Middle frontal gyrus (tissue), 1 donor: ENCODE results near the gene STX8.
"Not testable (repeated sequence)": the region's sequence is repeated elsewhere in the genome, so short reads cannot be mapped to it uniquely, and the experiment has no call there.

Experiments used
- DNase-seq: peaks from one replicate; pipeline ENCODE4 v3.0.0-alpha.2; 2015; ENCODE audit warnings: low spot score; ENCODE audit errors: extremely low spot score

The STX8 gene

DNA sequence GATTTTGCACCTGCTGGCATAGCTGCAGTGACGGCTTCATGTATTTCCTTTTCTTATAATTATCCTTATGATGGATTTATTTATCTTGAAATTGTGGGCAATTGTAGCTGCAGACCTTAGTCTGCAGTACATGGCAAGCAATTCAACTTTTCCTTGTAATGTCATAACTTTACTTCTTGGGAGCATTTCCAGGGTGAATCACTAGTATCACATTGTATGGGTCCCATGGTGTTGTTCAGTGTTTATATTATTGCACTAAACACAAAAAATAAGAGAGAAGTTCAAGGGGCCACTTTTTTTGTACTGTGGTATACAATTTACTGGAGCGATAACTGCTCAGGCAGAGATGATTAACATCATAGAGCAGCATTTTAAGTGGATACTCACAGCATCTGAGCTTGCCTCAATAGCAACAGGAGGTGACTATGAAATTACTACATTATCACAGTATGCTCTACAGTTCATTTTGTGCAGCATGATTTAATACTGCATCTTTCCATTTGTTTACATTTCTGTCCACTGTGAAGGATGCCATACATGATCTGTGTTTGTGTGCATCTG lies 169.5 kb downstream of the STX8 start:
- DNase-seq: no peak

DNA sequence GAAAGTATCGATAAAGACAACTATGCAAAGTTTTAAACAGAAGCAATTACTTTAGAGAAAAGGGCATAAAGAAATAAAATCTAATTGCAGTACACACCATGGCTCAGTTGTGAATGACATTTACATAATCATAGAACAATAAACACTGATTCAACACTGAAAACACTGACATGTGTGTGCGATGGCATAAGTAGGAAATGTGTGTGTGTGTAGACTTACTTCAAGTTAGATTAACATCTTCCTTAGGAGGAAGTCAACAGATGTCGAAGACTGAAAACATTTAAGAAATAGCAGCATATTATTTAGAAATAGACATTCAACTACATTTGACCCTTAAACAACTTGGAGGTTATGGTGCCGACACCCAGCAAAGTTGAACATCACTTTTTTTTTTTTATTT lies 172.4 kb downstream of the STX8 start:
- DNase-seq: no peak

DNA sequence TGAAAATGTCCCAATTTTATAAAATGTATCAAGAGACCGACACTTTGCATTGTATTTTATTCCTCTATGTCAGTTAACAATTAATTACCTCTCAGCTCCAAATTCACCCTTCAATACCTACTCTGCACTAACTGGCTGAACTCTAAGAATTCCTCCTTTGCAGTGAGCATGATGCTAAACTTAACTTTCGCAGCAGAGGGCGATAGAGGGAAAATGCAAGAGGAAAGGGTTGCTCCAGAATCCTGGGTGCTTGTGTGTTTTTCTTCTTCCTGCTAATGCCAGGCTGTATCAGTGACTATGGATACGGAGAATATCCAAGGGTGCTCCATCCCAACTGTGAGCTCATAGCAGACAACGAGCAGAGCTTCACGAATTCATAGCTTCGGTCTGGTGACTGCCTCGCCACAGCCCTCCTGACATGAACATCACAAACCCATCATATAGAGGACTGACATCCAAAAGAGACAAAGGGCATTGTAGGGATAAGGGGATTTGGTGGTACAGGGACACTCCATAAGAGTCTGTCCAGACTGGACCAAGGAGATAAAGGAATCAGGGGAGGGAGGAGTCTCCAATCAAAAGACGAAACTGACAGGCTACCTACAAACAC lies 172.9 kb downstream of the STX8 start:
- no peak for DNase-seq

DNA sequence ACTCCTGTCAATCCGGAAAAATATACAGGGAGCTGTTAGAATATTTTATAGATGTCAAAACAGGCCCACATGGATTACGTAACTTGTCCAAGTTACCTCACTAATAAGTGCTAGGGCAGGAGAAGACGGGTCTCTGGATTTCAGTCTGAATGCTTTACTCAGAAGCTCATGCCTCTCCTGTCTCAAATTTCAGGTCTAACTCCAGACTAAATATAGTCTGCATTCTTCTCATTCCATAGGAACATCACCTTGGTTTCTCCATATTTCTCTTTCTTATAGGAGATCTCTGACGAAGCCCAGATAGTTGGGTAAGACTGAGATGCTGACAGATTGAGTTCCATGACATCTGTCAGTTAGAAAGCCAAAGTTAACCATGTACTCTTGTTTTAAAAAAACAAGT lies 174.2 kb downstream of the STX8 start:
- no peak for DNase-seq

DNA sequence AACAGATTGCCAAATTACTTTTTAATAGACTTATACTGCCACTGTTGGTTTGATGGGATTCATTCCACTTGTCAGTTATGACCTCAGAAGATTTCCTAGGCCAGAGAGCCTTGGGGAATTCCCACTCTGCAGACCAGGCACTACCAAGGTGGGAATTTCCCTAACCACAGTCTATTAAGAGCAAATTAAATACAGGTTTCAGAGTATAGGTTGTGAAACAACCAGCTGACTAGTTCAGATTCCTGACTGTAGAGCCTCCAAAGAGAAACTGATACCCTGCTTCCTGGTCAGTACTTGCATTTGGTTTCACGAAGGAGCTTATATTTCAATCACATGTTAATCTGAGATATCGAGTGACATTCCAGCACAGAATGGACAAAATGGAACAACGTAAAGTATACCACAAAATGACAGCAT lies 186.5 kb downstream of the STX8 start:
- DNase-seq: no peak

DNA sequence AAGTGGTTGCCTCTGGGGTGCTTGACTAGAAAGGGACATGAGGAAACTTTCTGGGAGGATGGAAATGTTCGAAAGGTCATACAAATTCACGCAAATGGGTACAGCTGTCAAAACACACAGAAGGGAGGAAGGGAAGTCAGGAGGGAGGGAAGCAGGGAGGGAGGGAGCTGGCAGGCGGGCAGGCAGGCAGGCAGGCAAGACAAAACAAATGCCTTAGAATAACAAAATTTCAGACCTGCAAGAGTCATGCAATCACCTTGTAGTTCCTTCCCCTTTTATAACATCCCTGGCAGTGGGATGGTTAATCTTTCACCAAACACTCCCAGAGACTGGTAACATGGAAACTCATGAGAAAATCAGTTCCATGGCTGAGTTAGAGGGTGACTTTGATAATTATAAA lies 189.2 kb downstream of the STX8 start:
- no peak for DNase-seq

DNA sequence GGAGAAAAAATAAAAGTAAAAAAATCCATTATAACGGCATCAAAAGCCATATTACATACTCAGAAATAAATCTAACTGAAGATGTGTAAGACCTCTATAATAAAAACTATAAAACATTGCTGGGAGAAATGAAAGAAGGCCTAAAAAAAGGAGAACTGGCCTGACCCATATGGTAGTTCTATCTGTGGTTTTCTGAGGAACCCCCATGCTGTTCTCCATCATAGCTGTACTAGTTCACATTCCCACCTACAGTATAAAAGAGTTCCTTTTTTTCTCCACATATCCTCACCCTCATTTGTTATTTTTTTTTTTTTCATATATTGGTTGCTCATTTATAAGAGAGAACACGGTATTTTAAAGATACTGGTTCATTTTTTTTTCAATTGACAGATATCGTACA lies 191.8 kb downstream of the STX8 start:
- no peak for DNase-seq

DNA sequence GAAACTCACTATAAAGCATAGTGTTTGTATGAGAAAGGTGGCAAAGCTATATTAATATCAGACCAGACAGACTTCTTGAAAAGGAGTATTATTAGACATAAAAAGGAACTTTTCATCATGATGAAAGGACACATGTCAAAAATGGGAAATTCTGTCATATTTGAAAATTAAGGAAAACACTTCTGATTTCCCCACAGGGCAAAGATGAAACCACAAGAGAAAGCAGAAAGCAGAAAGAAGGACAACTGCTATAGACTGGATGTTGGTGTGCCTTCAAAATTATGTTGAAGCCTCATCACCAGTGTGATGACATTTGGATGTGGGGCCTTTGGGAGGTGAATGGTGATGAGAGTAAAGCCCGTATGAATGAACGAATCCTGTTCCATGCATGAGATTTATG lies 193.0 kb downstream of the STX8 start:
- DNase-seq: no peak

DNA sequence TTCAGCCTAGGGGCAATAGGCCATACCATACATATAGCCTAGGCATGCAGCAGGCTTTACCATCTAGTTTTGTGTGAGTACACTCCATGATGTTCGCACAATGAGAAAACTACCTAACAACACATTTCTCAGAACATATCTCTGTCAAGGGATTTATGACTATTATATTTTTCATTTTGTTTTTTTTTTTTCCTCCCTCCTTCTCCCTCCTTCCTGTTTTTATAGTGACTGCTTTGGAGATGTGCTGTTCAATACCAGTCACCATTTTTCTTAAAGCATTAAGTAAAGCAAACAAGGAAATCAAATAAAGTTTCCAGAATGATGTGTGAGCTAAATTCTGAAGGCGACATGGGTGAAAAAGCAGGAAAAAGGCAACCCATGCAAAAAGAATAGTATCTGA lies 194.6 kb downstream of the STX8 start:
- no peak for DNase-seq

DNA sequence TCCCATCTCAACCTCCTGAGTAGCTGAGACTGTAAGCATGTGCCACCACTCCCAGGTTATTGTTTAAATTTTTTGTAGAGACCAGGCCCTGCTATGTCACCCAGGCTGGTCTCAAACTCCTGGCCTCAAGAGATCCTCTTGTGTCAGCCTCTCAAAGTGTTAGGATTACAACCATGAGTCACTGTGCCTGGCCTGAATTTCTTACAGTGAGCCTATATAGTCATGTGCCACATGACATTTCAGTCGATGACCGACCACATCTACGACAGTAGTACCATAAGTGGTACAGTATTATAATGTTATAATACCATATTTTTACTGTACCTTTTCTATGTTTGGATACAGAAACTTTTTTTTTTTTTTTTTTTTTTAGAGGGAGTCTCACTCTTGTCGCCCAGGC lies 195.3 kb downstream of the STX8 start:
- DNase-seq: no peak

DNA sequence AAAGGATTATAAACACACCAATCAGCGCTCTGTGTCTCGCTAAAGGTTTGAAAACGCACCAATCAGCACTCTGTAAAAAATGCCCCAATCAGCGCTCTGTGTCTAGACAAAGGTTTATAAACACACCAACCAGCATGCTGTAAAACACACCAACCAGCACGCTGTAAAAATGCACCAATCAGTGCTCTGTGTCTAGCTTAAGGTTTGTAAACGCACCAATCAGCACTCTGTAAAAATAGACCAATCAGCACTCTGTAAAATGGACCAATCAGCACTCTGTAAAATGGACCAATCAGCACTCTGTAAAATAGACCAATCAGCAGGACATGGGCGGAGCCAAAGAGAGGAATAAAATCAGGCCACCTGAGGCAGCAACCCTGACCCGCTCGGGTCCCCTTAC lies 199.4 kb downstream of the STX8 start:
- not testable (repeated sequence) for DNase-seq

DNA sequence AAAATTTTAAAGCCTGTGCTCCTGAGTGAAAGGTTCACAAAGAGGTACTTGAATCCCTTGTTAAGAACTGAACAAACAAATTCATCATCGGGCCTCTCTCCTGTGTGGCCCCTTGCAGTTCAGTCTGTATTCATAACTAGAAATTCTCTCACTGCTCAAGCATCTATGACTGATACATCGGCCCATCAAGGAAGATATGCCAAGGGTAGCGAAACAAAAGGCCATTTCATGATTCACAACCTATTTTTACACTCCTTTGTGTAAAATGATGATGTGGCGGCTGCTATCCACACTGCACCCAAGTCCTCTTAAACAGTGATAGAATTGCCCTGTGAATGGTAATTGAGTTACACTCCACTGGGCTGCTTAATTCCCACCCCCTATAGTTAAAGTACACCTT lies 204.6 kb downstream of the STX8 start:
- DNase-seq: no peak

DNA sequence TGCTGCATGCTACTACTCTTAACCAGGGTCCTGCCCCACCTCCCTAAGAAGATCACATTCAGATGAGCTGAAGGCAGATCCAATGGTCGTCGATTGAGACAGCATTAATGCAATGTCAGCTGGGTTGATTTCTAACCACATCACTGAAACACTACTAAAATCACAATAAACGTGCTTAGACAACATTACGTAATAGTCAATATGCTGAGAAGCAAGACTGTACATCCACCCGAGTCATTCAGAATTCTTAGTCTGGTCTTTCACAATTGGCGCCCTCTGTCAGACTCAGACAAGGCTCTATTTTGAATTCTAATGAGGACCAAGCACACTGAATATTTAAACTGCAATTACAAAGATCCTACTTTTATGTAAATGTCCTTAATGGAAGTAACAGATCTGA lies 205.2 kb downstream of the STX8 start:
- no peak for DNase-seq

DNA sequence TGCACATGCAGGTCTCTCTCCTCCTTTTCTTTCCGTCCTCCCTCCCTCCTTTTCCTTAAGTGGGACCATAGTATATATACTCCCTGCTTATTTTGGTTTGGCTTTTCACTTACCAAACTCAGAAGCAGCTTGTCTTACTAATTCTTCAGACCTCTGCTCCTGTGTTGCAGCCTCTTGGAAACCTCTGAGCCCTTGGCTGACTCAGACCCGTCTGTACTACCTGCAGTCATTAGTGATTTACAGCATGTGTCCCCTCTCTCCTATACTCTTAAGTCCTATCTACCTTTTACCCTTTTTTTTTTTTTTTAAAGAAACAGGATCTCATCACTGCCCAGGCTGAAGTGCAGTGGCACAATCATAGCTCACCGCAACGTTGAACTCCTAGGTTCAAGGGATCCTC lies 207.0 kb downstream of the STX8 start:
- DNase-seq: no peak

DNA sequence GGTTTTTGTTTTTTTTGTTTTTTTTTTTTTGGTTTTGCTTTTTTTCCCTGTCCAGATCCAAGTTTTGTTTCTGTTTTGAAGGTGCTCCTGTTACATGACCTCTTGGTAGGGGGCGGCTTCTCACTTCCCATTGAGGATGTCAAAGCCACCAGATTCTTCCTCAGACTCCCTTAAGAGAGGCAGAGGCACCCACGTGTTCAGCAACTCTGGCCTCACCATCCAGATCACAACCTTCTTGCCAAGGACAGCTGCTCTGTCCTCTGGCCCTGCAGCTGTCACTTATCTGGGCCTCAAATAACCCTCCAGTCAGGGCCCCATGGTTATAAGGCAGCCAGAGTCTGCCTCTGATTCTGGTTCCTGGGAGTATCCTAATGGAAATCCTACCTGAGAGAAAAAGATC lies 208.5 kb downstream of the STX8 start:
- DNase-seq: no peak

DNA sequence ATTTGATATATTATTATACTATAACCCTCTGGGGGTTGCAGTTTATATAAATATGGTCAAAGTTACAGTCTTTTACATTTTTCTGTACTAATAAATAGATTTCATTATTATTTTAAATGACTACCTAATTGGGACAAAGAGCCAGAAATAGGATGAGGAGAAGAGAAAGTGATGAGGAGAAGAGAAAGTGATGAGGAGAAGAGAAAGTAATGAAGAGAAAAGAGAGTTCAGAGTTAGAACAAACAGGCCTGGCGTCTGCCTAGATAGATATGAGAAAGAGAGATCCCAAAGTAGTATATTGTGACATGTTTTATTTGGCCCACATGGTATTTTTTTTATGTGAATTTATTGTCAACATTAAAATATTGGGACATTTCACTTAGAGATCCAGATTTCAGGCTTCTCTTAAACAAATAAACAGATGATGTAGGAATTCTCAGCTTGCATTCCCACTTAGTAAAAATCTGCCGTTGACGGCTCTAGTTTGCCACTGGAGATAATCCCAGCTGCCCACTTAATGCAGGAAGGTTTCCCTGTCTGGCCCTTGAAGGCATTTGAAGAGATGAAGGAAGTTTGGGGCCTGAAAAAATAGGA lies 210.7 kb downstream of the STX8 start:
- DNase-seq: no peak

DNA sequence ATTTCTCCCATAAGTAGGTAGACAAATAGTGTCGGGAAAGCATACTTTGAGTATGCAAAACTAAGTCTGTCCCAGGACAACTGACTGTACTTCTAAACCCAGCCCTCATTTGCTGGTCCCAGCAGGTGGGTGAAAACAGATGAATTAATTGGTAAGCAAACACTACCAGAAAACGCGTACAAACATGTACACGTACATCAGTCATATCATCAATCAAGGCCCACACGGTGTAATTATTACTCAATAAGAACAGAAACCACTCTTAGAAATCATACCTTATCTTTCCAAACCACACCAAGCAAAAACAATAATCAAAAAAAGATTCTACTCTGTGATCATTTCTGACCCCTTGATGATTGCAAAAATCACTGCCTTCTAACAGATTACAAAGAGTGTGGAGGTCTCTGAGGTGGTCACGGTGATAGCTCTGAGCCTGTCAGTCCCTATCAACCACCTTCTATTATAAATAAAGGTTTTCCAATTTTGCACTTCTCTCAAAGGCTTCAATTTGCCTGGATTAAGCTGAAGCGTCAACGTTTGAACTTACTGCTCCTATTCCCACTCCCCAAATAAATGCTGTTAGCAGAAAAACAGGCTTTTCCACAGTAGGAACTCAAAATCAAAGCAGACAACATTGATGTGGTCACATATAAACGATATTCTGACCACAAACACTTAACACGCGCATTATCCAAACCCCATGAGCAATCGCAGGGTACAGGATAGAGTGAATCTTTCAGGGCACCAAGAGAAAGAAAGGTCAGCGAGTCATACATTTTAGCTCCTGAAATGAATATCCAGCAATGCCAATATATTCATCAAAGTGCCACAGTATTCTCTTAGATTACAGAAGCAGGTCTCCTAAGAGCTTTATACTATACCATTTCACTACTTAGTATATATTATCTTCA lies 211.9 kb downstream of the STX8 start:
- DNase-seq: no peak

DNA sequence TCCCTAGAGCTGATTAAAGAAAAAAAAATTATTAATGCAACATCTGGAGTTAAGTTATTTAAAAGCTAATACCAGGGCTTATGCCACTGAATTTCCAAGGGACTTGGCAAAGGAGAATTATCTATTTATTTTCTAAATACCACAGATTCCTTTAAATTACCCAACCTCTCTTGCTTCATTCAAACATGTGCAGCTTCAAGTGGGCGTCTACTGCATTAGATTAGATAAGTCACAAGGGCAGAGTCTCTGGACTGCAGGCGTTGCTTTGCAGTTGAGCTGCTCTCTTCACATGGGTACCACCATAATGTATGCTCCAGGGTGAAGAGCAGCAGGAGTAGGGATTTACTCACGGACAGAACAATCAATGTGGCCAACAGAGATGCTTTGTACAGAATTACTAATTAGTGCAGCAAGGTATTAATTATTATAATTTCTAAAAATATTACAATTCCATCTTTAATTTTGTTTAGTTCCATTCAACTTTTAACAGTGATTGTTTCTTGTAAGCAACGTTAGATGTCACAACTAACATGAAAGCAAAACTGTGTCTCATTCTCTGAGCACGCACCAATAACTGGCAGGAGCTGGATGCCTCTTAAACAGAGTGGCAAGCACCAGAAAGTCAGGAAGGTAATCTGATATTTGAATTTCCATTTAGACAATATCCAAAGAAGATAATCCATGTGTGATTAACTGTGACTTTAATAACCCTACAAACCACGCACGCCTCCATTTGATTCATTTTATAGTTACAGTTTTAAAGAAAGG lies 214.2 kb downstream of the STX8 start:
- no peak for DNase-seq

DNA sequence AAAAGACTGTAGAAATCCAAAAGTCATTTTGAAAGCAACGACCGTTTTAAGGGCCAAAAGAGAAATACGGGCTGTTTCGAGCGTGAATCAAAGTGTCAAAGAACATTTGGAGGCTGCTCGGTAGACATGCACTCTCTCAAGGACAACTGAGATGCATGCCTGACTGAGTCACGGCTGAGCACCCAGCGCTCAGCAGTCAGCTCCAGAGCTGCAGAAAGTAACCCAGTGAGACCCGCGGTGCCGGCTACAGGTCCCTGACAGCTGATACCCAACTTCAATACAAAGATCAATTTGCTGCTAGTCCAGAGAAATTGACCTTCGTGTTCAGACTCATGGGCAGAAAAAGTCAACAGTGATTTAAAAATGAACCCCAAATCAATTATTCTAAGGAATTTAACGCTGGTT lies 214.9 kb downstream of the STX8 start:
- no peak for DNase-seq

DNA sequence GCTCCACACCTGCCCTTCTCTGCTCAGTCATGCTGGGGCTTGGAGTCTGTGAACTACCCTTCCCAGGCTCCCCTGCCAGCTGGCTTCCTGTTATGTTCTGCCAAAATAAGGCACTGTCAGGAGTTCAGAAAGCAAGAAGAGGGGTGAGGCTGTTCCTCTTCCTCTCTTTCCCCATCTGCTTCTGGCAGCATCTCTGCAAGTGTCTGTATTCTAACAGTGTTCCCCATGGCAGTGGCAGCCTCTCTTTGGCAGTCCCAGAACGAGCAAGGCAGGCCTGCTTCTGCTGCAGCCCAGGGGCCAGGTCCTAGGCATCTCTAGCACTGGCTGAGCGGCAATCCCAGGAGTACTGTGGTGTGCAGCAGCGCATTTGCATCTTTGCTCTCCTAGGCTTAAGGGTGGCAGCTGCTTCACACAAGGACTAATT lies 219.1 kb downstream of the STX8 start:
- DNase-seq: peak; percentile 6

DNA sequence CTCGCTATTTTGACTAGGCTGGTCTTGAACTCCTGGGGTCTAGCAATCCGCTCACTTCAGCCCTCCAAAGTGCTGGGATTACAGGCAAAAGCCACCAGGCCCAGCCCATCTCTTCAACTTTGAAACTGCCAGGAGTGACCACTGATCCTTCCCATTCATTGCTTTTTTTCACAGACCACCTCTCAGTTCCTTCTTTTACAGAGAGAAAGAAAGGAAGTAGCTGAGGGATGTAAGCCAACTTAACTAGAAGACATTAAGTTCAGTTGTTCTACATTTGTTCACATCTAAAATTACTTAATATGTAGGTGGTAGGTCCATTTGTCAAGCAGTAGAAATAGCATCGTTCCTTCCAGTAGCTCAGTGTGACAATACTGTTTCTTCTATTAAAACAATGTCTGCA lies 219.8 kb downstream of the STX8 start:
- DNase-seq: peak; percentile 5

DNA sequence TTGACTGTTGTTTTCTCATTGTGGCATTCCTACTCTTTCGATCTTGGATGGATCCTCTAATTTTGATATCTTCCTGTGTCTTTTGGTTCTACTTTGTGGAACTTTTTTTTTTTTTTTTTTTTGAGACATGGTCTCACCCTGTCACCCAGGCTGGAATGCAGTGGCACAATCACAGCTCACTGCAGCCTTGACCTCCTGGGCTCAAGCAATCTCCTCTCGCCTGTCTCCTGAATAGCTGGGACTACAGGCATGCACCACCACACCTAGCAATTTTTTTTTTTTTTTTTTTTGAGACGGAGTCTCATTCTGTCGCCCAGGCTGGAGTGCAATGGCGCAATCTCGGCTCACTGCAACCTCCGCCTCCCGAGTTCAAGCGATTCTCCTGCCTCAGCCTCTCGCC lies 220.4 kb downstream of the STX8 start:
- not testable (repeated sequence) for DNase-seq
